GM18870 (cell line): ENCODE measurements around the gene SEMA5B.

Experiments used
- ATAC-seq: cut with Tn5 transposase; IDR thresholded peaks from one replicate; pipeline ENCODE4 v1.9.1; 2021; ENCODE audit warnings: moderate library complexity; ENCODE audit not compliant: unreplicated experiment

Gene SEMA5B

DNA sequence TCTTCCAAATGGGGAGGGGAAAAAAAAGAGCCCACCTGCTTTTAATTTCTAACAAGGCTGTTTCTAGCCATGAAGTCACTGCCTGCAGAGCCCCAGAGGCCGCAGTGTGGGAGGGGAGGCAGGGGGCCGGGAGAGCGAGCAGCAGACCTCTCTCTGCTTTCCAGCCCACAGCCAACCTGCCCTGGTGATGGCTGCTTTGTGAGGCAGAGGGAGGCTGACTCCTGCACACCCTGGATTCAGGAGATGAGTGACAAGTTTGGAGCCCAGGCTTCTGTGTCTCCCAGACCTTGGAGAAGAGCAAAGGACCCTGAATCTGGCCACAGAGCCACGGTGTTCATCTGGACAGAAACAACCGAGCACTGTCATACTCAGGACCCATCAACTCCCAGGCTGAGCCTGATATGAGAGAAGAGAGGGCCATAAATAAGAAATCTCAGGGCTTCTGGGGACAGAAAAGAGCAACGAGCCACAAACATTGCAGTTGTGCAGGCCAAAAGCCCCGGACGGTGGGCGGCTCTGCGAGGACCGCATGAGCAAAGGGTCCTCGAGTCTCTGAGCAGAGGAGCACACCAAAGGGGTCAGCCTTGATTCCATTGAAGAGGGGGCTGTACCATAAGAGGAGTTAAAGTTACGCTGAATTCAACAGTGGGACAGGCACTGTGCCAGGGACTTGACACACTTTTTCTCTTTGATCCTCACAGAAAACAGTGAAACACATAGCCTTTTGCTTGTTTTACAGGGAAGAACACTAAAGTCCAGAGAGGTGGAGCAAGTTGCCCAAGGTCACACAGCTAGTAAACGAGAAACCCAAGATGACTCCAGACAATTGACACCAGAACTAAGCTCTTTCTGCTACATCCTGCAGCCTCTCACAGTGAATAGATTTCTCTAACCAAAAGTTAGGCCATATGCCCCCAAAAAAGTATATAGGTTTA lies 97.2 kb downstream of the SEMA5B start:
- no peak for ATAC-seq

DNA sequence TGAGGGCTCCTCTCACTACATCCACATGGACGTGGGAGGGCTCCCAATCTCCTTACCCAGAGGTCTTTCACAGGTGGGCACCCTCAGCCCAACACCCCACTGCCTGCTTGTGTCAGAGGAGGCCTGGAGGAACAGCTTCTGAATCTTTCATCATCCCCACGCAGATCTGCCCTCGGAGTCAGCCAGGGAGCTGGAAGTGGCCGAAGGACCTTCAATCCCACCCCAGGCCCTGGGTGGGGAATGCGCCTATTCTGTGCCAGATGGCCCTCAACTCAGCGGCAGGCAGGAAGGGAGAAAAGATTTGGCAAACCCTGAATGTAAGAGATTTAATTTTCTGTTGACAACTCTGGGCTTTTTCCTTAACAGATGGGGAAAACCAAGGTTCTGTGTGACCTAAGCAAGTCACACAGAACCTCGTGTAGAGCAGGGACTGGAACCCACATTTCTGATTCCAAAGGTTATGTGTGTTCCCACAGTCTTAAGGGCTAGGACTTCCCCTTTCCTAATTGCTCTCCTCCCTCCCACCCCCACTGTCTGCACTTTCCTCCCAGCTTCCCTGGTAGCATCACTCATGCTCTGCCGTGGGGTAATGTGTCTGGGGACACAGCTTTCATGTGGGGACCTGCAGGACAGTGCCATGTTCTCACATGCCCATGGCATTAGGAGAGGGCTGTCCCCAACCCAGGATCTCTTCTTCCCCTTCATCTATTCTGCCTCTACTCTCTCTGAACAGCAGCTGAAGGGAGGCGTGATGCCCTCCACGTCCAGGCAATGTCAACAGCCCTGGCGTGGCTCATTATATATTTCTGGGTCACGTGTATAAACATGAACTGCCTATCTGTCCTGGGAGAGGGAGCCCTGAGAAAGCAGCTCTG lies 98.1 kb downstream of the SEMA5B start:
- no peak for ATAC-seq

GRCh38 chr3:122928396-122929187 lies 99.0 kb downstream of the SEMA5B start:
- ATAC-seq = no peak

GRCh38 chr3:122927726-122928125 lies 99.8 kb downstream of the SEMA5B start:
- no peak for ATAC-seq

DNA sequence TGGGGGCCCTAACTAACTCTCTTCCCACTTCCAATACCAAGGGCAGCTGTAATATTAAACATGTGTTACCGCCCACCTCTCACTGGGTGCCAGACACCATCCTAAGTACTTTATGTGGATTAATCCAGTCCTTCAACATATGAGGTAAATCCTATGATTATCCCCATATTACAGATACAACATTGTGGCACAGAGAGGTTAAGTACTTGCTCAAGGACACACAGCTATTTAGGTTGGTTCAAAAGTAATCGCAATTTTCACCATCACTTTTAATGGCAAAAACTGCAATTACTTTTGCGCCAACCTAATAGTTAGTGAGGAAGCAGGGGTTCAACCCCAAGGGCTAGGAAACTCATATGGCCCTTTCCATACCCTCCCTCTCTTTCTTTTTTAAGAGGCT lies 100.8 kb downstream of the SEMA5B start:
- ATAC-seq = no peak

GRCh38 chr3:122926322-122926721 lies 101.2 kb downstream of the SEMA5B start:
- no peak for ATAC-seq

- no peak for ATAC-seq
Measured at GRCh38 chr3:122925756-122926155, 101.8 kb downstream of the SEMA5B start.

- no peak for ATAC-seq
Measured at GRCh38 chr3:122924056-122924455, 103.5 kb downstream of the SEMA5B start.

GRCh38 chr3:122923611-122924010 lies 104.0 kb downstream of the SEMA5B start:
- no peak for ATAC-seq

GRCh38 chr3:122921791-122922651 lies 105.5 kb downstream of the SEMA5B start:
- no peak for ATAC-seq

DNA sequence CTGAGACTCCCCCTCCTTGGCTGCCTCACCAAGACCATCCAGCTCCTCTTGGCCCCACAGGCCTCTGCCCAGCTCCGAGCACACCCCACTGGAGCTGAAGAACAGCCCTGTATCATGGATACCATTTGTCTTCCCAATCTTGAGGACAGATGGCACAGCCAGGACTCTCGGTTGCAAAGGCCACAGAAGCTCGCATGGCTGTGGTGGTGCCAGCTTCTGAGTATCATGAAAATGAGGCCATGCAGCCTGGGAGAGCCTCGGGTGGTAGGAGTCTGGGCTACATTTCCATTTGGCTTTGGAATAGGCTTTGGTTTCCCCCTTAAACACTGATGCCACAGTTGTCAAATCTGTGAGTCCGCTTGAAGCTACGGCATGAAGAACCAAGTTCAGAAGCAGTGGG lies 106.6 kb downstream of the SEMA5B start:
- no peak for ATAC-seq

- no peak for ATAC-seq
Measured at GRCh38 chr3:122919291-122919610, 108.3 kb downstream of the SEMA5B start.

DNA sequence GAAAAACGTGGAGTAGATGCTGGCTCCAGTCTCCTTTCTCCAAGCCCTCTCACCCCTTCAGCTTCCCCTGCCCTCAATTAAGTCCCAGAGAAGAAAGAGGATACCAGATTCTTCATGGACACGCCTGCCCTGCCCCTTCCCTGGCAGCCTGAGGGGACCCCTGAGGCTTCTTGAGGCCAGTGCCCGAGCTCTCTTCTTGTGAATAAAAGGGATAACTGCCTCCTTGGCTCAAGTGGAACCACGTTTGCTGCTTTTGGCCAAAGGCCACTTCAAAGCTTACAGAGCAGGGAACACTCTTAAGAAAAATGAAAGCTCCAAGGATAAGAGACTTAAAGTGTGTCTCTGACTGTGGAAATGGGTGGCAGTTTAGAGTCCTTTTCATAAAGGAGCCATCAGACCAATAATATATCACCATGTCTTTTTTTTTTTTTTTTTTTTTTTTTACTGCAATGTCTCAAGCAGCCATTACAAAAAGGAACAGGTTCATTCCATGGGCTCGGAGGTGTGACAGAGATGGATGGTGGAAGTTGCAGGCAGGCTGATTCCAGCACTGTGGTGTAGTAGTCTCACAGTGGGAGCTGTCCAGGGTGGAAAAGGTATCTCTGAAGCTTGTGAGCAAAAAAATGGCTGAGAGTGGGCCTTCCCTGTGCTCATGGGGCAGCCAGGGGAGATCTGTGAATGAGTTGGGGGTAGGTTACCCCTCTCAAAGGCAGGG lies 108.8 kb downstream of the SEMA5B start:
- no peak for ATAC-seq

DNA sequence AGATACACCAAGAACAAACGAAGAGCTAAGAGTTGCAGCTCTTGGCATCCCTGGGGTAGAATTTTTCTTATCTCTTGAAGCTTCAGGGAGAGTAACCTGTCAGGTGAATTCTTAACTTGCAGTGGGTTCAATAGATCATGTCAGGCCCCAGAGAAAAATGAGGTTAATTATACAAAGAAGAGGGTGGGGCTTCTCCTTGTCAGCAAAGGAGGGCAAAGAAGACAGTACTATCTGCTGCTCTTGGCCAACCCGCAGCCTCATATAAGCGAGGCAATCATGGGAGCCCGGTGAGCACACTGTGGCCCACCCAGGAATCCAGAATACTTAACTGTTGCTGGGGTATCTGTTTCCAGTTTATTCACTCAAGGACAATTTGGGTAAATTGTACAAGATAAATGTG lies 110.2 kb downstream of the SEMA5B start:
- ATAC-seq = no peak

GRCh38 chr3:122916580-122916979 lies 111.0 kb downstream of the SEMA5B start:
- ATAC-seq = no peak

GRCh38 chr3:122916084-122916483 lies 111.5 kb downstream of the SEMA5B start:
- ATAC-seq = no peak

- ATAC-seq = no peak
Measured at GRCh38 chr3:122915300-122916055, 112.1 kb downstream of the SEMA5B start.

GRCh38 chr3:122913539-122914100 lies 113.9 kb downstream of the SEMA5B start:
- ATAC-seq = no peak
